ENCODE data around the gene NIT1. TPM values are rescaled to one million over a fixed set of nuclear protein-coding genes. Genes with fewer than 3 reads are reported as not detected.

NIT1 gene
- total RNA-seq, 1 experiment from 2014 or later, result 47.2 TPM

GRCh38 chr1:161090617-161091016 lies 27.3 kb upstream of the NIT1 start:
- Mint-ChIP-seq H3K4me3 (no peak overlapping the region), H3K36me3 (no peaks in the 10 kb centered on the region), H3K4me1 (peaks cover 15% of the 10 kb centered on the region), H3K9me3 (no peaks in the 10 kb centered on the region), H3K27ac (no peak overlapping the region), H3K27me3 (ENCODE audit: low read depth) (peaks cover 6% of the 10 kb centered on the region; the same call in 1 of the 2 replicates)
- CTCF ChIA-PET, result interaction anchor here (0.6 to 3.0 kb wide), 2 partner anchors 19 to 133 kb away, joined by 3 to 23 read pairs; no protein-coding TSS in a partner anchor
- DNase-seq (ENCODE audit: low spot score) (no peak), ATAC-seq (no peak)
- TF ChIP-seq SMAD3 (CRISPR knock-in tag; IDR thresholded peaks at IDR 0.05; ENCODE audit: borderline replicate concordance), result no peak
- TF ChIP-seq E2F4 (CRISPR knock-in tag; IDR thresholded peaks at IDR 0.05; ENCODE audit: borderline replicate concordance, low read depth), result no peak
- POLR2A ChIA-PET, result no interaction called here

DNA sequence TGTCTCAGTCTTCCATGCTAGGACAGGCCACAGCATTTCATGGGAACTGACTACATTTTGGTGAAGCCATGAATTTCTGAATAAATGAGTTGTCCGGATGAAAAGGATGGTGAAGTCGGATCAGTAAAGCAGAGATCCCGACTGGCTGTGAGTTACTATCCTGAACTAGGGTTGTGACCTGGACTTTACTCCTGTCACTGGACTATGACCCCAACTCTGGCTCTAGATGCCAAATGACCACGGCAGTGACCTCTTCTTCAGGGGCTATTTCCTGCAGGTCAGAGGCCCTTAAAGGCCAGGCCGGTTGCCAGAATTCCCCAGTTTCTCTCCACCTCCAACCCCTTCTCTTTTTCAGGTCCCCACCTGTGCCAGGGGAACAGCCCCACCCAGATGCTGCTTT lies 26.8 kb upstream of the NIT1 start:
- Mint-ChIP-seq H3K27ac (no peak overlapping the region), H3K36me3 (no peaks in the 10 kb centered on the region), H3K27me3 (ENCODE audit: low read depth) (peaks cover 6% of the 10 kb centered on the region; the same call in 1 of the 2 replicates), H3K4me1 (peaks cover 13% of the 10 kb centered on the region), H3K4me3 (no peak overlapping the region), H3K9me3 (no peaks in the 10 kb centered on the region)
- CTCF ChIA-PET, result interaction anchor here (0.6 to 3.0 kb wide), 2 partner anchors 20 to 133 kb away, joined by 3 to 23 read pairs; no protein-coding TSS in a partner anchor
- DNase-seq (ENCODE audit: low spot score) (no peak), ATAC-seq (no peak)
- TF ChIP-seq ZNF281 (CRISPR knock-in tag; IDR thresholded peaks at IDR 0.05), result no peak
- no peak for TF ChIP-seq E2F4 (CRISPR knock-in tag; IDR thresholded peaks at IDR 0.05; ENCODE audit: borderline replicate concordance, low read depth)
- TF ChIP-seq SOX15 (CRISPR knock-in tag; IDR thresholded peaks at IDR 0.05), result no peak
- TF ChIP-seq HMGA2 (CRISPR knock-in tag; IDR thresholded peaks at IDR 0.05), result no peak
- TF ChIP-seq GABPB1 (CRISPR knock-in tag; IDR thresholded peaks at IDR 0.05), result no peak
- no peak for TF ChIP-seq ATF1 (CRISPR knock-in tag; IDR thresholded peaks at IDR 0.05)
- no peak for TF ChIP-seq ZNF671 (CRISPR knock-in tag; IDR thresholded peaks at IDR 0.05)
- no peak for TF ChIP-seq FOXK1 (CRISPR knock-in tag; IDR thresholded peaks at IDR 0.05)
- TF ChIP-seq ELF4 (CRISPR knock-in tag; IDR thresholded peaks at IDR 0.05; ENCODE audit: low read depth), result no peak
- TF ChIP-seq, protein P1, sequence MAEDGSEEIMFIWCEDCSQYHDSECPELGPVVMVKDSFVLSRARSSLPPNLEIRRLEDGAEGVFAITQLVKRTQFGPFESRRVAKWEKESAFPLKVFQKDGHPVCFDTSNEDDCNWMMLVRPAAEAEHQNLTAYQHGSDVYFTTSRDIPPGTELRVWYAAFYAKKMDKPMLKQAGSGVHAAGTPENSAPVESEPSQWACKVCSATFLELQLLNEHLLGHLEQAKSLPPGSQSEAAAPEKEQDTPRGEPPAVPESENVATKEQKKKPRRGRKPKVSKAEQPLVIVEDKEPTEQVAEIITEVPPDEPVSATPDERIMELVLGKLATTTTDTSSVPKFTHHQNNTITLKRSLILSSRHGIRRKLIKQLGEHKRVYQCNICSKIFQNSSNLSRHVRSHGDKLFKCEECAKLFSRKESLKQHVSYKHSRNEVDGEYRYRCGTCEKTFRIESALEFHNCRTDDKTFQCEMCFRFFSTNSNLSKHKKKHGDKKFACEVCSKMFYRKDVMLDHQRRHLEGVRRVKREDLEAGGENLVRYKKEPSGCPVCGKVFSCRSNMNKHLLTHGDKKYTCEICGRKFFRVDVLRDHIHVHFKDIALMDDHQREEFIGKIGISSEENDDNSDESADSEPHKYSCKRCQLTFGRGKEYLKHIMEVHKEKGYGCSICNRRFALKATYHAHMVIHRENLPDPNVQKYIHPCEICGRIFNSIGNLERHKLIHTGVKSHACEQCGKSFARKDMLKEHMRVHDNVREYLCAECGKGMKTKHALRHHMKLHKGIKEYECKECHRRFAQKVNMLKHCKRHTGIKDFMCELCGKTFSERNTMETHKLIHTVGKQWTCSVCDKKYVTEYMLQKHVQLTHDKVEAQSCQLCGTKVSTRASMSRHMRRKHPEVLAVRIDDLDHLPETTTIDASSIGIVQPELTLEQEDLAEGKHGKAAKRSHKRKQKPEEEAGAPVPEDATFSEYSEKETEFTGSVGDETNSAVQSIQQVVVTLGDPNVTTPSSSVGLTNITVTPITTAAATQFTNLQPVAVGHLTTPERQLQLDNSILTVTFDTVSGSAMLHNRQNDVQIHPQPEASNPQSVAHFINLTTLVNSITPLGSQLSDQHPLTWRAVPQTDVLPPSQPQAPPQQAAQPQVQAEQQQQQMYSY (CRISPR knock-in tag; IDR thresholded peaks at IDR 0.05), result no peak
- TF ChIP-seq KAT7 (CRISPR knock-in tag; IDR thresholded peaks at IDR 0.05; ENCODE audit: borderline replicate concordance), result no peak
- TF ChIP-seq, protein P2, sequence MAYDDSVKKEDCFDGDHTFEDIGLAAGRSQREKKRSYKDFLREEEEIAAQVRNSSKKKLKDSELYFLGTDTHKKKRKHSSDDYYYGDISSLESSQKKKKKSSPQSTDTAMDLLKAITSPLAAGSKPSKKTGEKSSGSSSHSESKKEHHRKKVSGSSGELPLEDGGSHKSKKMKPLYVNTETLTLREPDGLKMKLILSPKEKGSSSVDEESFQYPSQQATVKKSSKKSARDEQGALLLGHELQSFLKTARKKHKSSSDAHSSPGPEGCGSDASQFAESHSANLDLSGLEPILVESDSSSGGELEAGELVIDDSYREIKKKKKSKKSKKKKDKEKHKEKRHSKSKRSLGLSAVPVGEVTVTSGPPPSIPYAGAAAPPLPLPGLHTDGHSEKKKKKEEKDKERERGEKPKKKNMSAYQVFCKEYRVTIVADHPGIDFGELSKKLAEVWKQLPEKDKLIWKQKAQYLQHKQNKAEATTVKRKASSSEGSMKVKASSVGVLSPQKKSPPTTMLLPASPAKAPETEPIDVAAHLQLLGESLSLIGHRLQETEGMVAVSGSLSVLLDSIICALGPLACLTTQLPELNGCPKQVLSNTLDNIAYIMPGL (CRISPR knock-in tag; IDR thresholded peaks at IDR 0.05), result no peak
- POLR2A ChIA-PET, result no interaction called here

Data from WTC11 (cell line).